HepG2 (cell line): ENCODE measurements around the gene PRELID1. TPM values are rescaled to one million over a fixed set of nuclear protein-coding genes. Genes with fewer than 3 reads are reported as not detected.

Source experiments
- DMAP1 ChIP-seq: IDR thresholded peaks from 2 replicates; pipeline ENCODE4 v1.6.1; 2016
- FOXO1 ChIP-seq: sonication (generic); formaldehyde crosslinking; IDR thresholded peaks from 2 replicates; pipeline ENCODE4 v1.4.0; 2020; ENCODE audit warnings: missing genetic modification reagents
- HOXA3 ChIP-seq: sonication (generic); formaldehyde crosslinking; IDR thresholded peaks from 2 replicates; pipeline ENCODE4 v1.5.0; 2020; ENCODE audit warnings: missing genetic modification reagents
- MIXL1 ChIP-seq: IDR thresholded peaks from 2 replicates; pipeline ENCODE4 v1.6.1; 2016
- NONO ChIP-seq, 2 experiments: fragments of 450-650 bp in 1 of 2; sonication (generic) in 1 of 2; formaldehyde crosslinking in 1 of 2; IDR thresholded peaks in 1 of 2; conservative IDR thresholded peaks in 1 of 2; 2 replicates each; pipeline versions ENCODE4 v1.6.1 to v1.8.0; 2017 to 2022; ENCODE audit warnings: mild to moderate bottlenecking in 1 of 2, missing genetic modification reagents in 1 of 2, moderate library complexity in 1 of 2
- NPAS2 ChIP-seq: sonication (generic); formaldehyde crosslinking; IDR thresholded peaks from 2 replicates; pipeline ENCODE4 v1.8.0; 2022; ENCODE audit warnings: mild to moderate bottlenecking, missing genetic modification reagents, borderline replicate concordance
- NR2F2 ChIP-seq: IDR thresholded peaks from 2 replicates; pipeline ENCODE4 v1.6.1; 2012; ENCODE audit warnings: low read depth, inconsistent platforms, borderline replicate concordance
- PITX1 ChIP-seq: sonication (generic); formaldehyde crosslinking; IDR thresholded peaks from 2 replicates; pipeline ENCODE4 v1.5.1; 2020; ENCODE audit warnings: mild to moderate bottlenecking, missing genetic modification reagents
- RAD51 ChIP-seq: fragments of 450-650 bp; IDR thresholded peaks from 2 replicates; pipeline ENCODE4 v1.6.1; 2016; ENCODE audit warnings: borderline replicate concordance
- SAP130 ChIP-seq: IDR thresholded peaks from 2 replicates; pipeline ENCODE4 v1.6.1; 2016; ENCODE audit warnings: low read depth
- SMARCC2 ChIP-seq: fragments of 450-650 bp; IDR thresholded peaks from 2 replicates; pipeline ENCODE4 v1.6.1; 2017; ENCODE audit warnings: antibody characterized with exemption, mild to moderate bottlenecking
- SOX5 ChIP-seq: IDR thresholded peaks from 2 replicates; pipeline ENCODE4 v1.6.1; 2016; ENCODE audit warnings: borderline replicate concordance
- SRY ChIP-seq: sonication (generic); formaldehyde crosslinking; IDR thresholded peaks from 2 replicates; pipeline ENCODE4 v1.8.0; 2022; ENCODE audit warnings: mild to moderate bottlenecking, missing genetic modification reagents
- ZBTB21 ChIP-seq: sonication (generic); formaldehyde crosslinking; IDR thresholded peaks from 2 replicates; pipeline ENCODE4 v1.4.0; 2020; ENCODE audit warnings: missing genetic modification reagents
- ZFP82 ChIP-seq: sonication (generic); formaldehyde crosslinking; IDR thresholded peaks from 2 replicates; pipeline ENCODE4 v1.5.1; 2020; ENCODE audit warnings: mild to moderate bottlenecking, missing genetic modification reagents, borderline replicate concordance
- ZFYVE20 ChIP-seq: sonication (generic); formaldehyde crosslinking; IDR thresholded peaks from 2 replicates; pipeline ENCODE4 v1.8.0; 2023; ENCODE audit warnings: low read depth, mild to moderate bottlenecking, moderate library complexity, missing genetic modification reagents, borderline replicate concordance
- ZNF124 ChIP-seq: sonication (generic); formaldehyde crosslinking; IDR thresholded peaks from 2 replicates; pipeline ENCODE4 v1.4.0; 2020; ENCODE audit warnings: missing genetic modification reagents
- ZNF556 ChIP-seq: sonication (generic); formaldehyde crosslinking; IDR thresholded peaks from 2 replicates; pipeline ENCODE4 v1.4.0; 2020; ENCODE audit warnings: mild to moderate bottlenecking, missing genetic modification reagents, borderline replicate concordance
- ZSCAN31 ChIP-seq: sonication (generic); formaldehyde crosslinking; IDR thresholded peaks from 2 replicates; pipeline ENCODE4 v1.5.0; 2020; ENCODE audit warnings: low read depth, mild to moderate bottlenecking, missing genetic modification reagents
- polyA plus RNA-seq, 8 experiments: library from polyadenylated mRNA; depleted of rRNA in 3 of 8; stranded (reverse) in 7 of 8; unstranded in 1 of 8; fragments of >200 nt; fragmentation: Illumina TruSeq in 4 of 8; extraction: Trizol in 4 of 8; gene quantifications; 2 replicates each; pipeline versions ENCODE4 v1.2.1 to v1.2.3, GENCODE V29; 2011 to 2016; ENCODE audit warnings: low read depth in 4 of 8, missing spikeins in 1 of 8, mixed read lengths in 1 of 8; ENCODE audit not compliant: insufficient read depth in 1 of 8
- total RNA-seq, 5 experiments: library from RNA; depleted of rRNA; stranded (reverse); fragments of >200 nt; fragmentation: Illumina TruSeq; extraction: Trizol; gene quantifications; 2 replicates each; pipeline ENCODE4 v1.2.3, GENCODE V29; 2016; ENCODE audit warnings: low read depth in 1 of 5
- TF ChIP-seq, protein P1 (sequence below): sonication (generic); IDR thresholded peaks from 2 replicates; pipeline ENCODE4 v1.6.1; 2016; ENCODE audit warnings: low read depth, borderline replicate concordance
- TF ChIP-seq, protein P2 (sequence below), 2 experiments: sonication (generic) in 1 of 2; formaldehyde crosslinking in 1 of 2; IDR thresholded peaks; 2 replicates each; pipeline versions ENCODE4 v1.4.0 to v1.6.1; 2016 to 2020; ENCODE audit warnings: borderline replicate concordance in 1 of 2, low read depth in 1 of 2, mild to moderate bottlenecking in 1 of 2, missing genetic modification reagents in 1 of 2
- TF ChIP-seq, protein P3 (sequence below): sonication (generic); formaldehyde crosslinking; IDR thresholded peaks from 2 replicates; pipeline ENCODE4 v1.8.0; 2022; ENCODE audit warnings: missing genetic modification reagents, mild to moderate bottlenecking, inconsistent platforms, borderline replicate concordance
- TF ChIP-seq, protein P4 (sequence below): sonication (generic); formaldehyde crosslinking; IDR thresholded peaks from 2 replicates; pipeline ENCODE4 v1.9.0; 2022; ENCODE audit warnings: missing genetic modification reagents, mild to moderate bottlenecking, borderline replicate concordance

The PRELID1 gene
- total and polyA plus RNA-seq, 2 of the 13 experiments (the other 11 are each of a cell fraction or from before 2014, with no cell fraction given), result 250 to 271 TPM

GRCh38 chr5:177325868-177326381 lies 22.3 kb downstream of the PRELID1 start (continued):
- TF ChIP-seq, protein P1, sequence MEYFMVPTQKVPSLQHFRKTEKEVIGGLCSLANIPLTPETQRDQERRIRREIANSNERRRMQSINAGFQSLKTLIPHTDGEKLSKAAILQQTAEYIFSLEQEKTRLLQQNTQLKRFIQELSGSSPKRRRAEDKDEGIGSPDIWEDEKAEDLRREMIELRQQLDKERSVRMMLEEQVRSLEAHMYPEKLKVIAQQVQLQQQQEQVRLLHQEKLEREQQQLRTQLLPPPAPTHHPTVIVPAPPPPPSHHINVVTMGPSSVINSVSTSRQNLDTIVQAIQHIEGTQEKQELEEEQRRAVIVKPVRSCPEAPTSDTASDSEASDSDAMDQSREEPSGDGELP, result peak; percentile 92
- no peak for TF ChIP-seq PITX1 (CRISPR knock-in tag)
- TF ChIP-seq SOX5 (CRISPR knock-in tag), result peak; percentile 97
- TF ChIP-seq ZBTB21, result peak; percentile 55; the same call in 1 of the 2 replicates
- TF ChIP-seq NR2F2, result peak; percentile 46; the same call in 1 of the 2 replicates
- TF ChIP-seq, protein P2, sequence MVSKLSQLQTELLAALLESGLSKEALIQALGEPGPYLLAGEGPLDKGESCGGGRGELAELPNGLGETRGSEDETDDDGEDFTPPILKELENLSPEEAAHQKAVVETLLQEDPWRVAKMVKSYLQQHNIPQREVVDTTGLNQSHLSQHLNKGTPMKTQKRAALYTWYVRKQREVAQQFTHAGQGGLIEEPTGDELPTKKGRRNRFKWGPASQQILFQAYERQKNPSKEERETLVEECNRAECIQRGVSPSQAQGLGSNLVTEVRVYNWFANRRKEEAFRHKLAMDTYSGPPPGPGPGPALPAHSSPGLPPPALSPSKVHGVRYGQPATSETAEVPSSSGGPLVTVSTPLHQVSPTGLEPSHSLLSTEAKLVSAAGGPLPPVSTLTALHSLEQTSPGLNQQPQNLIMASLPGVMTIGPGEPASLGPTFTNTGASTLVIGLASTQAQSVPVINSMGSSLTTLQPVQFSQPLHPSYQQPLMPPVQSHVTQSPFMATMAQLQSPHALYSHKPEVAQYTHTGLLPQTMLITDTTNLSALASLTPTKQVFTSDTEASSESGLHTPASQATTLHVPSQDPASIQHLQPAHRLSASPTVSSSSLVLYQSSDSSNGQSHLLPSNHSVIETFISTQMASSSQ (IDR thresholded peaks at IDR 0.05; ENCODE audit: low read depth), result peak; percentile 64
- TF ChIP-seq, protein P2 (CRISPR knock-in tag; IDR thresholded peaks at IDR 0.05; ENCODE audit: borderline replicate concordance), result peak; percentile 78; the same call in 1 of the 2 replicates
- no peak for TF ChIP-seq ZNF556 (CRISPR knock-in tag)
- no peak for TF ChIP-seq ZFYVE20
- no peak for TF ChIP-seq NONO (IDR thresholded peaks at IDR 0.05)
- 0 out of 2 replicates have a peak, but pooled peaks have one; percentile 41 for TF ChIP-seq NONO (CRISPR knock-in tag; conservative IDR thresholded peaks at IDR 0.05)
- TF ChIP-seq SMARCC2, result no peak
- TF ChIP-seq, protein P3, sequence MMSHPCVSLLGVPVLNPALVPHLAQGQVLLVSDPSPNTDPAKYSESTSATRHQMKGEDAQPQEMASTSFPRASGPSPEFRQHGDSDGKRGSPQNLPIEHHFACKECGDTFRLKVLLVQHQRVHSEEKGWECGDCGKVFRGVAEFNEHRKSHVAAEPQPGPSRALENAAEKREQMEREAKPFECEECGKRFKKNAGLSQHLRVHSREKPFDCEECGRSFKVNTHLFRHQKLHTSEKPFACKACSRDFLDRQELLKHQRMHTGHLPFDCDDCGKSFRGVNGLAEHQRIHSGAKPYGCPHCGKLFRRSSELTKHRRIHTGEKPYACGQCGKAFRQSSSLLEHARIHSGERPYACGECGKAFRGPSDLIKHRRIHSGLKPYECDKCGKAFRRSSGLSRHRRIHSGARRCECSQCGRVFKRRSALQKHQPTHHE (CRISPR knock-in tag), result no peak
- TF ChIP-seq MIXL1 (CRISPR knock-in tag), result peak; percentile 68
- TF ChIP-seq, protein P4, sequence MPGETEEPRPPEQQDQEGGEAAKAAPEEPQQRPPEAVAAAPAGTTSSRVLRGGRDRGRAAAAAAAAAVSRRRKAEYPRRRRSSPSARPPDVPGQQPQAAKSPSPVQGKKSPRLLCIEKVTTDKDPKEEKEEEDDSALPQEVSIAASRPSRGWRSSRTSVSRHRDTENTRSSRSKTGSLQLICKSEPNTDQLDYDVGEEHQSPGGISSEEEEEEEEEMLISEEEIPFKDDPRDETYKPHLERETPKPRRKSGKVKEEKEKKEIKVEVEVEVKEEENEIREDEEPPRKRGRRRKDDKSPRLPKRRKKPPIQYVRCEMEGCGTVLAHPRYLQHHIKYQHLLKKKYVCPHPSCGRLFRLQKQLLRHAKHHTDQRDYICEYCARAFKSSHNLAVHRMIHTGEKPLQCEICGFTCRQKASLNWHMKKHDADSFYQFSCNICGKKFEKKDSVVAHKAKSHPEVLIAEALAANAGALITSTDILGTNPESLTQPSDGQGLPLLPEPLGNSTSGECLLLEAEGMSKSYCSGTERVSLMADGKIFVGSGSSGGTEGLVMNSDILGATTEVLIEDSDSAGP (CRISPR knock-in tag), result peak; percentile 82; the same call in 1 of the 2 replicates
- no peak for TF ChIP-seq NPAS2 (CRISPR knock-in tag)
- TF ChIP-seq FOXO1 (CRISPR knock-in tag), result no peak; the same call in 1 of the 2 replicates
- peak; percentile 54; the same call in 1 of the 2 replicates for TF ChIP-seq SAP130
- 0 out of 2 replicates have a peak, but pooled peaks have one; percentile 33 for TF ChIP-seq DMAP1
- TF ChIP-seq HOXA3 (CRISPR knock-in tag), result no peak
- no peak for TF ChIP-seq SRY
- no peak for TF ChIP-seq ZNF124 (CRISPR knock-in tag)
- TF ChIP-seq RAD51, result no peak
- no peak for TF ChIP-seq ZFP82 (CRISPR knock-in tag)
- 0 out of 2 replicates have a peak, but pooled peaks have one; percentile 8 for TF ChIP-seq ZSCAN31
